RWPE2 (cell line): ENCODE data around the gene IFFO2.

Experiments used
- ATAC-seq: fragments of 200-7000 bp; cut with Tn5 transposase; 3 replicates; pipeline ENCODE4 v1.9.1; 2021; ENCODE audit warnings: low read depth
- DNase-seq: peaks from one replicate; pipeline ENCODE4 v3.0.0-alpha.2; 2020; ENCODE audit warnings: low spot score
- H3K27ac ChIP-seq: fragments of 450-650 bp; 2 replicates; pipeline ENCODE4 v1.5.1; 2017; ENCODE audit warnings: mild to moderate bottlenecking; ENCODE audit not compliant: poor library complexity, severe bottlenecking
- H3K27me3 ChIP-seq: fragments of 250-450 bp; sonication (Bioruptor Pico); 2 replicates; pipeline ENCODE4 v1.5.1; 2021; ENCODE audit warnings: mild to moderate bottlenecking, moderate library complexity; ENCODE audit not compliant: insufficient read depth, poor library complexity, severe bottlenecking
- H3K36me3 ChIP-seq: fragments of 250-450 bp; sonication (Bioruptor Pico); 2 replicates; pipeline ENCODE4 v1.5.1; 2020; ENCODE audit warnings: low read depth, mild to moderate bottlenecking, moderate library complexity
- H3K4me1 ChIP-seq: fragments of 250-450 bp; sonication (Bioruptor Pico); 2 replicates; pipeline ENCODE4 v1.5.1; 2021; ENCODE audit warnings: mild to moderate bottlenecking, moderate library complexity; ENCODE audit not compliant: insufficient read depth, poor library complexity, severe bottlenecking
- H3K4me3 ChIP-seq: fragments of 250-450 bp; sonication (Bioruptor Pico); 2 replicates; pipeline ENCODE4 v1.5.1; 2021; ENCODE audit warnings: mild to moderate bottlenecking, moderate library complexity; ENCODE audit not compliant: severe bottlenecking
- H3K9me3 ChIP-seq: fragments of 250-450 bp; sonication (Bioruptor Pico); 2 replicates; pipeline ENCODE4 v1.5.1; 2021; ENCODE audit warnings: mild to moderate bottlenecking, moderate library complexity; ENCODE audit not compliant: severe bottlenecking
- TF ChIP-seq, protein P1 (sequence below): fragments of 450-650 bp; IDR thresholded peaks from one replicate; pipeline ENCODE4 v1.5.1; 2017; ENCODE audit warnings: mild to moderate bottlenecking, moderate library complexity; ENCODE audit not compliant: poor library complexity, severe bottlenecking

Gene IFFO2

DNA sequence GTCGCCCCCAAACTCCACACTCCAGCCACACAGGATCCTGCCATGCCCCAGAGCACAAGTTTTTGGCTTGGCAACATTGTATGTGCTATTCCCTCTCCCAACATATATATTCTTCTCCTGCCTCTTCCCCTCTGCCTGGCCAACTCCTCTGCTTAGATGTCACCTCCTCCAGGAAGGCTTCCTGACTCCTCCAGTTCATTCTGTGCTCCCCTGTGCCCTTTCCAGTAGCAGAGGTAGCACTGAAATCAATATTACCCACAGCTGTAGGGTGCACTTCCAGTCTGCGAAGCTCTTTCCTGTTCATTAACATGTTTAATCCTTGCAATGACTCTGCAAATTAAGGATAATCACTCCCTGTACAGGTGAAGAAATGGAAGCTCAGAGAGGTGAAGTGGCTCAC lies 75.3 kb downstream of the IFFO2 start:
- H3K36me3 ChIP-seq = peaks cover 5% of the 10 kb centered on the region
- peaks cover 4% of the 10 kb centered on the region for H3K4me1 ChIP-seq
- H3K27ac ChIP-seq = no peak overlapping the region
- TF ChIP-seq, protein P1, sequence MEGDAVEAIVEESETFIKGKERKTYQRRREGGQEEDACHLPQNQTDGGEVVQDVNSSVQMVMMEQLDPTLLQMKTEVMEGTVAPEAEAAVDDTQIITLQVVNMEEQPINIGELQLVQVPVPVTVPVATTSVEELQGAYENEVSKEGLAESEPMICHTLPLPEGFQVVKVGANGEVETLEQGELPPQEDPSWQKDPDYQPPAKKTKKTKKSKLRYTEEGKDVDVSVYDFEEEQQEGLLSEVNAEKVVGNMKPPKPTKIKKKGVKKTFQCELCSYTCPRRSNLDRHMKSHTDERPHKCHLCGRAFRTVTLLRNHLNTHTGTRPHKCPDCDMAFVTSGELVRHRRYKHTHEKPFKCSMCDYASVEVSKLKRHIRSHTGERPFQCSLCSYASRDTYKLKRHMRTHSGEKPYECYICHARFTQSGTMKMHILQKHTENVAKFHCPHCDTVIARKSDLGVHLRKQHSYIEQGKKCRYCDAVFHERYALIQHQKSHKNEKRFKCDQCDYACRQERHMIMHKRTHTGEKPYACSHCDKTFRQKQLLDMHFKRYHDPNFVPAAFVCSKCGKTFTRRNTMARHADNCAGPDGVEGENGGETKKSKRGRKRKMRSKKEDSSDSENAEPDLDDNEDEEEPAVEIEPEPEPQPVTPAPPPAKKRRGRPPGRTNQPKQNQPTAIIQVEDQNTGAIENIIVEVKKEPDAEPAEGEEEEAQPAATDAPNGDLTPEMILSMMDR = no peak
- DNase-seq (no peak), ATAC-seq (no peak)
- no peaks in the 10 kb centered on the region for H3K9me3 ChIP-seq
- no peaks in the 10 kb centered on the region for H3K27me3 ChIP-seq
- H3K4me3 ChIP-seq = no peak overlapping the region

GRCh38 chr1:18880585-18880984 lies 75.9 kb downstream of the IFFO2 start:
- TF ChIP-seq, protein P1 = no peak
- peaks cover 5% of the 10 kb centered on the region for H3K36me3 ChIP-seq
- ATAC-seq = no peak

GRCh38 chr1:18879791-18880309 lies 76.6 kb downstream of the IFFO2 start:
- no peak overlapping the region for H3K4me3 ChIP-seq
- no peaks in the 10 kb centered on the region for H3K4me1 ChIP-seq
- ATAC-seq (no peak), DNase-seq (no peak)
- peaks cover 5% of the 10 kb centered on the region for H3K36me3 ChIP-seq
- no peaks in the 10 kb centered on the region for H3K9me3 ChIP-seq
- TF ChIP-seq, protein P1 = no peak
- no peak overlapping the region for H3K27ac ChIP-seq
- no peaks in the 10 kb centered on the region for H3K27me3 ChIP-seq

More at GRCh38 chr1:18880585-18880984, 75.9 kb downstream of the IFFO2 start:
- Histone ChIP-seq H3K27ac (no peak overlapping the region), H3K9me3 (no peaks in the 10 kb centered on the region), H3K4me1 (no peaks in the 10 kb centered on the region), H3K27me3 (no peaks in the 10 kb centered on the region), H3K4me3 (no peak overlapping the region)
- no peak for DNase-seq

- Histone ChIP-seq H3K27ac (no peak overlapping the region), H3K4me3 (no peak overlapping the region), H3K27me3 (no peaks in the 10 kb centered on the region), H3K4me1 (no peaks in the 10 kb centered on the region), H3K9me3 (no peaks in the 10 kb centered on the region), H3K36me3 (peaks cover 5% of the 10 kb centered on the region)
- ATAC-seq (no peak), DNase-seq (no peak)
- TF ChIP-seq, protein P1 = no peak
These were observed 77.2 kb downstream of the IFFO2 start for GRCh38 chr1:18879215-18879790.

GRCh38 chr1:18878538-18879214 lies 77.8 kb downstream of the IFFO2 start:
- no peak for DNase-seq
- H3K36me3 ChIP-seq = peaks cover 2% of the 10 kb centered on the region
- no peak overlapping the region for H3K4me3 ChIP-seq
- no peak overlapping the region for H3K27ac ChIP-seq
- H3K27me3 ChIP-seq = no peaks in the 10 kb centered on the region
- no peaks in the 10 kb centered on the region for H3K9me3 ChIP-seq
- H3K4me1 ChIP-seq = no peaks in the 10 kb centered on the region
- no peak for ATAC-seq
- TF ChIP-seq, protein P1 = no peak
